GM18909 (cell line): Measurements from ENCODE around the gene TPSG1.
"Not testable (repeated sequence)": the region's sequence is repeated elsewhere in the genome, so short reads cannot be mapped to it uniquely, and the experiment has no call there.

ENCODE experiments used
- ATAC-seq: cut with Tn5 transposase; IDR thresholded peaks from one replicate; pipeline ENCODE4 v1.9.1; 2021; ENCODE audit warnings: mild to moderate bottlenecking; ENCODE audit not compliant: unreplicated experiment, poor library complexity

TPSG1 gene

GRCh38 chr16:1232049-1232748, 7.1 kb upstream of the TPSG1 start:
- not testable (repeated sequence) for ATAC-seq

DNA sequence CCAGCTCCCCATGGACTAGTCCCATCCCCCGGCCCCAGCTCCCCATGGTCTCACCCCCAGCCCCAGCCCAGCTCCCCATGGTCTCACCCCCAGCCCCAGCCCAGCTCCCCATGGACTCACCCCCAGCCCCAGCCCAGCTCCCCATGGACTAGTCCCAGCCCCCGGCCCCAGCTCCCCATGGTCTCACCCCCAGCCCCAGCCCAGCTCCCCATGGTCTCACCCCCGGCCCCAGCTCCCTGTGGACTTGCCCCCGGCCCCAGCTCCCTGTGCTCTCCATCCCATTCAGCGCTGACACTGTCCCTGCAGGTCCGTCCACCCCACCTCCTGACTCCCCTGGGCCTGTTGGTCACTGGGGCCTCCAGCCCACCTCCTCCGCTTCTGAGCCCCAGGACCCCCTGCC, 6.2 kb upstream of the TPSG1 start:
- not testable (repeated sequence) for ATAC-seq

DNA sequence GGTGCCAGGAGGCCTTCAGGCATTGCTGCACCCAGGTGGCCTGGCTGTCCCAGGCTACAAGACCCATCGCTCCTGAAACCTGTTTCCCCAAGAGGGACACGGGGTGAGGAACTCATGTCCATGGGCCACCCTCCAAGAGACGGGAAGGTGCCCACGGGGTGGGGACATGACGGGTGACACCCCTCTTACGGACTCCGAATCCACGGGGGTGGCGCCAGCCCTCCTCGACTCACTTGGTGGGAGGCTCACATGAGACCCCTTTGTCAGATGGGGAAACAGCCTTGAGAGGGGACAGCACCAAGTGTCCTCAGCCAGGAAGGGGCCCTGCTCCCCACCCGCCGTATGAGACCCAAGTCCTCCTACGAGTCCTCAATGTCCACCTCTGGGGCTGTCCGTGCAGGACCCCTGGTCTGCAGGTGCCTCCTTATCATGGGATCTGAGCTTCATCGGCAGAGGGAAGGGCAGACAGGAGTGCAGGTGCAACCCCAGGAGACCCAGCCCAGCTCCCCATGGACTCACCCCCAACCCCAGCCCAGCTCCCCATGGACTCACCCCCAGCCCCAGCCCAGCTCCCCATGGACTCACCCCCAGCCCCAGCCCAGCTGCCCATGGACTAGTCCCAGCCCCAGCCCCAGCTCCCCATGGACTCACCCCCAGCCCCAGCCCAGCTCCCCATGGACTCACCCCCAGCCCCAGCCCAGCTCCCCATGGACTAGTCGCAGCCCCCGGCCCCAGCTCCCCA, 5.6 kb upstream of the TPSG1 start:
- ATAC-seq = not testable (repeated sequence)

GRCh38 chr16:1230084-1230470, 5.0 kb upstream of the TPSG1 start, which contains the start of gene TPSB2:
TSS of gene TPSB2 (minus strand) at chr16:1230184. CDS start at chr16:1229951, 233 bp downstream.
- not testable (repeated sequence) for ATAC-seq

- not testable (repeated sequence) for ATAC-seq
Measured at GRCh38 chr16:1229476-1229875, 4.4 kb upstream of the TPSG1 start.

- ATAC-seq = not testable (repeated sequence)
Measured at GRCh38 chr16:1228227-1228626, 3.2 kb upstream of the TPSG1 start.

DNA sequence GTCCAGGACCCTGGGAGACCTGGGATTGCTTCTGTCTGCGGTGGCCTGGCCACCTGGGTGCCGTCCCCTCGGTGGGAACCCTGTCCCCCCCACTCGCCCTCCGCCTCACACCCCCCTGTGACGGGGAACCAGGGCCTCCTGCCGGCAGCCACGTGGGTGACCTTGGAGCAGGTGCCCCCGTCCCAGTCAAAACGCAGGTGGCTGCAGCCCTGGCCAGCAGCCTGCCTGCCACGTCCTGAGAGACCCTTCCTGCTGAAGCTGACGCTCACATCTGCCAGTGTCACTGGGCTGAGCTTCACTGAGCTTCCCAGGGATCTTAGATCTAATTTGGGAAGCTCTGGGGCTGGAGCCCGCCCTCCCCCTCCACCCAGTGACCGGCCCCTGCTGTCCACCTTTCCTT, 1.6 kb upstream of the TPSG1 start:
- ATAC-seq = not testable (repeated sequence)

DNA sequence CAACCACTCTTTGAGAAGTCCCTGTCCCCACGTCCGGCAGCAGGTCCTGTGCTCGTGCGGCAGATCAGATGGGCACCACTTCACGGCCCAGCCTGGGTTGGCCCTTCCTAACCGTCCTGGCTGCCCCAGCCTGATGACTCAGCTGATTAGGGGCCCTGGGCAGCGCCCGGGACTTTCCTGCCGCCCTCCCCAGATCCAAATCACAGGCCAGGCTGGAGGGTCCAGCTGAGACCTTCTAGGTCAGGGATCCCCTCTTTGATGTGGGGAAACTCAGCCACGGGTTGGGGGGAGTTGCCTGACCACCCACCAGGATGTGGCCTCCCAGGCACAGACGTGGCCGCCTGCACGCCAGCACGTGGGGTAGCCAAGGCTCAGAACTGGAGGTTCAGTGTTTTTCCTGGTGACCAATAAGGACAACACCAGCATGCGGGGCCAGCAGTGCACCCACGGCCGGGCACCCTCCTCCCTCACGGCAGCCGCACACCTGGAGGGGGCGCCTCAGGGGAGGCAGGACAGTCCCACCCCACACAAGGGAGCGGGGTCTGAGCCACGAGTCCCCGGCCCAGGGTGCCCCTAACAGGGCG, 752 bp upstream of the TPSG1 start:
- not testable (repeated sequence) for ATAC-seq

- ATAC-seq = no peak
Measured at GRCh38 chr16:1224558-1224957, 510 bp downstream of the TPSG1 start.

DNA sequence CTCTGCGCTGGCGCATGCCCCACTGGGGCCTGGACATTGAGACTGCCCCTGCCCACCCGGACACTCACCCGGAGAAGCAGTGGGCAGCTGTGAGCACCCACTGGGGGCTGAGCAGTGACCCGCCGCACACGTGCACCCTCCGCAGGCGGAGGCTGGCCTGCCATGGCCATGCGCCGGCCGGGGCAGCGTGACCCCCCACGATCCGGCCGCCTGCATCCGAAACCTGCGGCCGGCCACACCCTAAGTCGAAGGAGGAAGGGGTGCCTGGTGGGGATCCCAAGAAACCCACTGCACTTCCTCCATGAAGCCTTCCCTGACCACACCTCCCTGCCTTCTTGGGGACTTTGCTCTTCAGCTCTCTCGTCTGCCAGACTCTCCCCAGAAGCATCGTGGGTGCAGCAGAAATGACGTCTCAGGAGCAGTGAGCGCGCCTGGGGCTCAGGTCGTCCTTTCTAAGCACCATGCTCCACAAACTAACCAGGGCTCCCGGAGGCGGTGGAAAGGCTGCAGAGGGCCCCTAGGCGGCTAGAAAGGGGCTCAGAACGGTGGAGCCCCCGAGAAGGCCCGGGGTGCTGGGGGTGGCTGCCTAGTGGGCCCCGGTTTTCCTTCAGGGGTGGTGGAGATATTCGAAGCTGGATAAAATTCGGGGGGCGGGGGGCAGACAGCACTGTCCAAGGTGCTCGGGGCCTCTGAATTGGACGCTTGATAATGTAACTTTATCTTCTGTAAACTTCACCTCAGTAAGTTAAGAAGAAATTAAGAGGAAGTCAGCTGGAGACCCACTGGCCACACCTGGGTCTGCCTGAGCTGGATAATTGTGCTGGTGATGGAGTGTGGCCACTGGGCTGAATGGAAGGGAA, 1.5 kb downstream of the TPSG1 start:
- no peak for ATAC-seq

- no peak for ATAC-seq
Measured at GRCh38 chr16:1222553-1223354, 2.3 kb downstream of the TPSG1 start.

- no peak for ATAC-seq
Measured at GRCh38 chr16:1221628-1222552, 3.2 kb downstream of the TPSG1 start.

DNA sequence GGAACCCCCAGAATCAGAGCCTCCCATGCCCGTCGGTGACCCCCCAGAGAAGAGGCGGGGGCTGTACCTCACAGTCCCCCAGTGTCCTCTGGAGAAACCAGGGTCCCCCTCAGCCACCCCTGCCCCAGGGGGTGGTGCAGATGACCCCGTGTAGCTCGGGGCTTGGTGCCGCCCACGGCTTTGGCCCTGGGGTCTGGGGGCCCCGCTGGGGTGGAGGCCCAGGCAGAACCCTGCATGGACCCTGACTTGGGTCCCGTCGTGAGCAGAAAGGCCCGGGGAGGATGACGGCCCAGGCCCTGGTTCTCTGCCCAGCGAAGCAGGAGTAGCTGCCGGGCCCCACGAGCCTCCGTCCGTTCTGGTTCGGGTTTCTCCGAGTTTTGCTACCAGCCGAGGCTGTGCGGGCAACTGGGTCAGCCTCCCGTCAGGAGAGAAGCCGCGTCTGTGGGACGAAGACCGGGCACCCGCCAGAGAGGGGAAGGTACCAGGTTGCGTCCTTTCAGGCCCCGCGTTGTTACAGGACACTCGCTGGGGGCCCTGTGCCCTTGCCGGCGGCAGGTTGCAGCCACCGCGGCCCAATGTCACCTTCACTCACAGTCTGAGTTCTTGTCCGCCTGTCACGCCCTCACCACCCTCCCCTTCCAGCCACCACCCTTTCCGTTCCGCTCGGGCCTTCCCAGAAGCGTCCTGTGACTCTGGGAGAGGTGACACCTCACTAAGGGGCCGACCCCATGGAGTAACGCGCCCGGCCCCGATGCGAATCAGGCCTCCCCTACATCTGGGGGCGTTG, 4.0 kb downstream of the TPSG1 start:
- ATAC-seq = no peak

DNA sequence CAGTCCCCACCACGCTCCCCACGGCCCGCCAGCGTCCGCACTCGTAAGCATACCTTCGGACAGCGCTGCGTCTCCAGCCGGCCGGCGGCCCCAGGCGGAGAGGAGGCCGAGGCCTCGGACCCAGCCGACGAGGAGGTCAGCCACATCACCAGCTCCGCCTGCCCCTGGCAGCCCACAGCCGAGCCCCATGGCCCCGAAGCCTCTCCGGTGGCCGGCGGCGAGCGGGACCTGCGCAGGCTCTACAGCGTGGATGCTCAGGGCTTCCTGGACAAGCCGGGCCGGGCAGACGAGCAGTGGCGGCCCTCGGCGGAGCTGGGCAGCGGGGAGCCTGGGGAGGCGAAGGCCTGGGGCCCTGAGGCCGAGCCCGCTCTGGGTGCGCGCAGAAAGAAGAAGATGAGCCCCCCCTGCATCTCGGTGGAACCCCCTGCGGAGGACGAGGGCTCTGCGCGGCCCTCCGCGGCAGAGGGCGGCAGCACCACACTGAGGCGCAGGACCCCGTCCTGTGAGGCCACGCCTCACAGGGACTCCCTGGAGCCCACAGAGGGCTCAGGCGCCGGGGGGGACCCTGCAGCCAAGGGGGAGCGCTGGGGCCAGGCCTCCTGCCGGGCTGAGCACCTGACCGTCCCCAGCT, 4.9 kb downstream of the TPSG1 start:
- no peak for ATAC-seq

DNA sequence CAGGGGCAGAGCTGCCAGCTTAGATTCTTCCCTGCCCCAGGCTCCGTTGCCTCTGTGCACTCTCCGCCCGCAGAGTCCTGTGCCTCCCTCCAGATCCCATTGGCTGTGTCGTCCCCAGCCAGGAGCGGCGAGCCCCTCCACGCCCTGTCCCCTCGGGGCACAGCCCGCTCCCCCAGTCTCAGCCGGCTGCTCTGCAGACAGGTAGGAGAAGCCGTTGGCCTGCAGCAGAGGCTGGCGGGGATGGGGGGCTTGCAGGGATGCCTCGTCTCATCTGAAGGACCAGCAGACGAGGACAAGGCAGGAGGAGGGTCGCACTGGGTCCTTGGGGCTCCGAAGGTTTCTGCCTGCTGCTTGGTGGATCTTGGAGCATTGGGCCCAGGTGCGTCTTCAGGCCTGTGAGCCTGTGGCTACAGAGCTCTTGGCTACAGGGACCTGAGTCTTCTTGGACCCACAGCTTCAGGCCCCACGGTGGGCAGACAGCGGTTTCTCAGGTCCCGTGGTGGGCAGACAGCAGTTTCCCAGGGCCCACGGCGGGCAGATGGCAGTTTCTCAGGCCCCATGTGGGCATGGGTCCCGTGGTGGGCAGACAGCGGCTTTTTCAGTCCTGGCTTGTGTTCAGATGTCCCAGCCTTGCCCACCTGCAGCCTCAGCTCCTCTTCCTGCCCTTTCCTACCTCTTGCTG, 6.0 kb downstream of the TPSG1 start:
- no peak for ATAC-seq

- ATAC-seq = no peak
Measured at GRCh38 chr16:1218061-1218929, 6.8 kb downstream of the TPSG1 start.
